HG03139 (cell line): ENCODE data around the gene CHST9.
"Not testable (repeated sequence)": the region's sequence is repeated elsewhere in the genome, so short reads cannot be mapped to it uniquely, and the experiment has no call there.

Experiments
- ATAC-seq: cut with Tn5 transposase; IDR thresholded peaks from one replicate; pipeline ENCODE4 v1.9.1; 2021; ENCODE audit not compliant: unreplicated experiment

CHST9 gene, protein sequence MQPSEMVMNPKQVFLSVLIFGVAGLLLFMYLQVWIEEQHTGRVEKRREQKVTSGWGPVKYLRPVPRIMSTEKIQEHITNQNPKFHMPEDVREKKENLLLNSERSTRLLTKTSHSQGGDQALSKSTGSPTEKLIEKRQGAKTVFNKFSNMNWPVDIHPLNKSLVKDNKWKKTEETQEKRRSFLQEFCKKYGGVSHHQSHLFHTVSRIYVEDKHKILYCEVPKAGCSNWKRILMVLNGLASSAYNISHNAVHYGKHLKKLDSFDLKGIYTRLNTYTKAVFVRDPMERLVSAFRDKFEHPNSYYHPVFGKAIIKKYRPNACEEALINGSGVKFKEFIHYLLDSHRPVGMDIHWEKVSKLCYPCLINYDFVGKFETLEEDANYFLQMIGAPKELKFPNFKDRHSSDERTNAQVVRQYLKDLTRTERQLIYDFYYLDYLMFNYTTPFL

DNA sequence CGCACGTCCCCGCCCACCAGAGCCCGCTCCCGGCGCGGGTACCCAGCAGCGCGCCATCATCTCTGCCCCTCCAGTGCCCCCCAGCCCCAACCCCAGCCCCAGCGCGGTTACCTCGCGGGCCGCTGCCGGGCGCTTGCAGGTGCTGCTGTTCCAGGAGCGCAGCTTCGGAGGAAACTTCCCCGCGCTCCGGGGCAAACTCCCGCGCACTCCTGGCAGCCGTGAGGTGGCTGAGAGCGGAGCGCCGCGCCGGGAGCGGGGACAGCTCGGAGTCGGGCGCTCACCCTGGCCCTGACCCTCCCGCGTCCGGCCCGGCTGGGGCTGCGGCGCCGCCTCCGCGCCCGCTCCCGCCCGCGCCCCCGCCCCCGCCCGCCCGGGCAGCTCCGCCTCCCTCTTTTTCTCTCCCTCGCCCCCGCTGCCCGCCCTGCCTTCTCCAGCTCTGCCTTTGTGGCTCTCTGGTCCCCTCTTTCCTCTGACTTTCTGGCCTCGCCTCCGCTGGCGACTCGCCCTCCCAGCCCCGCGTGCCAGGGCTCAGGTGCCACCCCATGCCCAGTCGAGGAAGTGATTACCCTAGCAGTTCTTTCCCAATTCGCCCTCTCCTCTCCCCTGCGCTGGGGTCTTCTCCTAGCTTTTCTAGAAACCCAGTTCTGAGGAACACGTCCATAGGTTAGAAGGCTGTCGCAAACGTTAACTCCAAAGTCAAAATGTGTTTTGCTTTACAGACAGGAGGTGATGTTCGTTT is at the start of gene CHST9:
TSS of gene CHST9 (minus strand) at position 284 of the 739 bp plus-strand sequence. CDS start 42,499 bp downstream, outside the sequence.
- no peak for ATAC-seq

DNA sequence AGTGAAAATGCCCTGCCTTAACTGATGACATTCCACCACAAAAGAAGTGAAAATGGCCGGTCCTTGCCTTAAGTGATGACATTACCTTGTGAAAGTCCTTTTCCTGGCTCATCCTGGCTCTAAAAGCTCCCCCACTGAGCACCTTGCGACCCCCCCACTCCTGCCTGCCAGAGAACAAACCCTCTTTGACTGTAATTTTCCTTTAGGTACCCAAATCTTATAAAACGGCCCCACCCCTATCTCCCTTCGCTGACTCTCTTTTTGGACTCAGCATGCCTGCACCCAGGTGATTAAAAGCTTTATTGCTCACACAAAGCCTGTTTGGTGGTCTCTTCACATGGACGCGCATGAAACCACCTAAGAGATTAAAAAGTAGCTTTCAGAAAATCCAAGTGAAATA is 47.2 kb upstream of the CHST9 start:
- ATAC-seq = not testable (repeated sequence)

DNA sequence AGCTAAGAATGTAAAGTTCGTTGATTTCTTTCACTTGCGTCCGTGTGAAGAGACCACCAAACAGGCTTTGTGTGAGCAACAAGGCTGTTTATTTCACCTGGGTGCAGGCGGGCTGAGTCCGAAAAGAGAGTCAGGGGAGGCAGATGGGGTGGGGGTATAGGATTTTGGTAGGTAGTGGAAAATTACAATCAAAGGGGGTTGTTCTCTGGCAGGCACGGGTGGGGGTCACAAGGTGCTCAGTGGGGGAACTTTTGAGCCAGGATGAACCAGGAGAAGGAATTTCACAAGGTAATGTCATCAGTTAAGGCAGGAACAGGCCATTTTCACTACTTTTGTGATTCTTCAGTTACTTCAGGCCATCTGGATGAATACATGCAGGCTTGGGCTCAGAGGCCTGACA is 46.6 kb upstream of the CHST9 start:
- not testable (repeated sequence) for ATAC-seq

DNA sequence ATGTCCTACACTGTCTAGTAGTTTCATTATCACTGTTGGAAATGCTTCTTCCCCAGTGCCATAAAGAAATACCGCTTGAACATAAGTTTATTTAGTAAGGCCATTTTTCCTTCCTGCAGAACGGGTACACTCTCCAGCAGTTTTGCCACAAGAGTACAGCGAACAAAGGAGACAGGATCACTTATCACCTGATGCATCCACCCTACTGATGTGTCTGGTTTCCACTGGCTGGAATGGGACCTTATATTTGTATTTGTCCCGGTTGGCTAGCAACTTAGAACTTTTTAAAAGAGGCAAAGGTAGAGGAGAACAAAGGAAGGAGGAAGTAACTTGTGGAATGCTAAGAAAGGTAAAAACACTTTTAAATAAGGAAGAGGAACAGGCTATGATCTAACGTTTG is 46.1 kb upstream of the CHST9 start:
- not testable (repeated sequence) for ATAC-seq

DNA sequence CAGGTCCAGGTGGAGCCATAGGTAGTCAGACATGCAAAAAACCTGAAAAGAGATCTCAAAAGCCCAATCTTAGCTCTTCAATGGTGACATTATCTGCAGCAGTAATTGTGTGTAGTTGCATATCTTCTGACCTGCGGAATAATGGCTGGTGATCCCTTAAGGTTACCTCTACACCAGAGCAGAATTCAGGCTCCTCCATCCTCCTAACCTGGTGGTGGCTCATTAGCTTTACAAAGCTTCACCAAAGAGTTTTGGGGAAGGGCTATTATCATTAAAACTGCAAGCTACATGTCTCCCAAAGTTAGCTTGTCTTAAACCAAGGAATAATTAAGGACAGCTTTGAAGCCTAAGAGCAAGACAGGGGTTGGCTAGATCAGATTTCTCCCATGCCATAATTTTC is 42.6 kb upstream of the CHST9 start:
- no peak for ATAC-seq

DNA sequence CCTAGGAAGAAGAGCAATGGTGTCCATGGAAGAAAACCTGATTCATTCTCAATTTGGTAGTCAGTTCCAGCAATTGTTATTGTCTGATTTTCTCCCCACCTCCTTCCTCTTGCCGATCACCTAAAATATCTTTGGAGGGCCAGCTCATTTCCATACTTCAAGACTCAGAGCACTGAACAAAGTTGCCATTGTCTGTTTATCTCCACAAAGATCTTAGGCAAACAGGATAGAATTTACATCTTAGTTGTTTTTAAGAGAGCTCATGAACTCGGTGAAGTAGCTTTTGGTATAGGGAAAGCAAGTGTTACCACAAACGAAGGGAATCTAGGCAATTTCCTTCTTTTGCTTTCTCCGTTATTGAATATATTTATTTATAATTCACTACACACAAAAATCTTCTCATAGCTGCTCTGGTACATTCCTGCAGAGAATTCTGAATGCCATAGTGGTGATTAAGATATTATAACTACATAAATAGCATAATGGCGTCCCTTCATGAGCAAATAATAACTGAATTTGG is 41.5 kb upstream of the CHST9 start:
- ATAC-seq = no peak

DNA sequence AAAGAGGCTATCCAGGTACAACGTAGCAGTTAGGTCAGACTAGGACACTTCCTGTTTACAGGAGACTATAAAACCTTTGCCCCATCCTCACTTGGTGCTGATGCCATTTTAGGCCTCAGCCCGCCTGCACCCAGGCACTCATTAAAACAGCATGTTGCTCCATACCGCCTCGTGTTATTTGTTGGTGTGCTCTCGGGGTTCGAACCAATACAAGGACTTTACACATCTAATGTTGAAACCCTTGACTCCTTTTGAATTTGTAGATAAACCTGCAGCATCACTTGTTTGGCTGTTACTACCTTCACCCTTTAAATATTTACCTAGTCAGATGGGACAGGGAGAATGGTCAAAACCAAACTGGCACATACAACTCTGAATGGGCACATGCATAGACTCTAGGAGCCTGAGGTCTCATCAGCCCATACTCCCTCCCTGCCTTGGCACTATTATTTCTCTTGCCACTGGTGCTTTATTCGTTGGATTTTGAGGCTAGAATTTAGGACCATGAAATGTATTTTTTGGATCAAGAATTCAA is 40.9 kb upstream of the CHST9 start:
- ATAC-seq = no peak

DNA sequence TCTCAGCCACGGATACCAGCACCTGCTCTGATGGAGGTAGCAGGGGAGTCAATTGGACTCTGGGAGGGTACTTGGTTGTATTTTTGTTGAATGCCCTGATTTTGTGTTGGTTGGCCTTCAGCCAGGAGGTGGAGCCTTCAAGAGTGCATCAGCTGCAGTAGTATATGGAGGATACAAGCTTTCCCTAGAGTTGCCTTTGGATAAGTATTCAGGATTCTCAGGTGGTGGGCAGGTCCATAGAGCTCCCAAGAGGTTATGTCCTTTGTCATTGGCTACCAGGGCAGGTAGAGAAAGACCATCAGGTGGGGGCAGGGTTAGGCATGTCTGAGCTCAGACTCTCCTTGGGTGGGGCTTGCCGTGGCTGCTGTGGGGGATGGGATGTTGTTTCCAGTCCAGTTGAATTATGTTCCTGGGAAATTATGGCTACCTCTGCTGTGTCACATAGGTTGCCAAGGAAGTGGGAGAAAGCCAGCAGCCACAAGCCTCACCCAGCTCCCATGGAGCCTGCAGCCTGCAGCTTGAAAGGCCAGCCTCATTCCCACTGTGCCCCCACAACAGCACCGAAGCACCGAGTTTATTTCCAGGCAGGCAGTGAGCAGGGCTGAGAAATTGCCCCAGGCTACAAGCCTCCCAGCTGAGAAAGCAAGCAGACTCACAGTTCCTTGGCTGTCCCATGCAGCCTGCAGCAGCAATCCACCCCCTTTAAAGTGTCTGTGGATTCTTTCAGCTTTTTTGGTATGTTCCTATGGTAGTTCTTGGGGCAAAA is 38.6 kb upstream of the CHST9 start:
- no peak for ATAC-seq

DNA sequence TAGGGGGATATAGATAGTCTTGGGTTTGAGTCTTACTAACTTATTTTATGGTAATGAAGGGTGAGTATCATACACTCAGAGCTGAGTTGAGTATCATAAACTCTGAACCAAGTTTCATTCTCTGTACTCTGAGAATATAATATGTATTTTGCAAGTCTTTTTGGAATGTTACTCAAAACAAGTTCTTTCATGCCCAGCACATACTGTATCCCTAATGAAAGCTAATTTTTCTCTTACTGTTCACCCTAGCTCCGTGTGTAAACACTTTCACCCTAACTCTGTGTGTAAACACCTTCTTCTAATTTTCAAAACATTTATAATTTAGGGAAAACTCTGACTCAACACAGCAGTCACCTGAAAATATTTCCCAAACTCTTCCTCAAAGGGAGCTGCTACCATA is 29.7 kb upstream of the CHST9 start:
- no peak for ATAC-seq

DNA sequence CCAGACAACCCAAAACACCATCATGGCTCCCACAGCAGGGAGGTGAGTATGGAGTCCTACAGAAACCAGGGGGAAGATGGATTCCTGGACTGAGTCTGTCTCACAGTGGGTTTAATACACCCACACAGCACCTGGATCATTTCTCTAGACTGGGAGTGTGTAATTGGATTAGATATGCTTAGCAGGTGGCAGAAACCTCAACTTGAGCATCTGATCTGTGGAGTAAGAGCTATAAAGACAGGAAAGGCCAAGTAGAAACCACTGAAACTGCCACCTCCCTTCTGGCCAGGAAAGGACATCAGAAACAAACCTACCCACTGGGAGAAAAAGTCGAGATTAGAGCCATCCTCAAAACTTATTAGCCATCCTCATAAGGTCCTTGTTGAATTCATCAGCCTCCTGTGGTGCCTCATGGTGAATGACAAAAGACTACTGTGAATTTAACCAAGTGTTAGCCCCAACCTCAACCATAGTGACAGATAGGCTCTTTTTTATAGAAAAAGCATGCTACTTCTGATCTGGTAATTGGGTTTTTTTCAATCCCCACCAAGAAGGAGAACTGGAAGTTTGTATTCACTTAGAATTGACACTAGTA is 28.1 kb upstream of the CHST9 start:
- ATAC-seq = no peak

DNA sequence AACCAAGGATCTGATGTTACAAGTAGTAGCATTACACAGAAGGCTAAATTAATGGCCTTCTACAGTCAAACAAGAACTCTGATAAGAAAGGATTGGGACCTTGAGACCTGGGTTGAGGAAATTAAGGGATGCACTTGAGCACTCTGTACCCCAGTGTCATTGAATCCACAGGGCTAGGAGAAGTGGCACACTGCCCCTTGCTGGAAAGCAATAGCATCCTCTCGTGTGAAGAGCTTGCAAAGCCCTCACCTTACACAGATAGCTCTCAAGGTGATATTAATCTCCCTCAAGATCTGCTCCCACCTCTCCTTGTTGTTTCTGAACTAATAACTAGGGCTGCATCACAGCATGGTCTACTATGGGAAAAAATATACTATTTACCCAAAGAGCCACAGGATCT is 26.5 kb upstream of the CHST9 start:
- no peak for ATAC-seq

DNA sequence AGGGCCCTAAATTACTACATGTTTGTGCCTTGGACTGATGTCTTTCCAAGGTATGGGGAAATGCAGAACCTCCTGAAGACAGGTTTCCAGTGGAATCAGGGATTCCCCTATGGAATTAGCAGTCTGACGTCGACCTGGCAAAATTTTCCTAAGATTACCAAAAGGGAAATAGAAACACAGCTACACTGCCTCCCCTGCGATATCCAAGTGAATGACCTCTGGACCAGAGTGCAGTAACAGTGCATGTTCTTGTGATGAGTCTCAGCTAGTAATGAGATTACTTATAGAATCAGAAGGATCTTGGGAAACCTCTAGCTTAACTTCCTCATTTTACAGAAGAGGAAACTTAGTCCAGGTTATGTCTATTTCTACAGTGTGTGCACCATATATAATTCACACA is 21.3 kb upstream of the CHST9 start:
- no peak for ATAC-seq

DNA sequence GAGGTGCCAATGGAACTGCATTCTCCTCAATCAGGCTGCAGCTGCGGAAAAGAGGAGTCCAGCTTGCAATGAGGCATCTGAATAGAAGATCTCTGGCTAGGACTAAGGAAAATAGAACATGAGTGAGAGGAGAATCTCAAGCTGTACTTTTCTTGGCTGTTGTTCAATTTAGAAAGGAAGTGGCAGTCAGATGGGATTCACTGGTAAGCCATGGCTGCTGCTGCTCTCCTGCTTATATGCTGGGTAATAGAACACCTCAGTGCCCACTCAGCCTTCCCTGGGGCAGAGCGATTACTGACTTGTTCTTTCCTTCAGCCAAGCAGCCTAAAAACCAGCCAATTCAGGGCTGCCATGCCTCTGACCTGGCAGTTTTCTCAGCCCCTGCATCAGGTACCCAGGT is 17.6 kb upstream of the CHST9 start:
- no peak for ATAC-seq

DNA sequence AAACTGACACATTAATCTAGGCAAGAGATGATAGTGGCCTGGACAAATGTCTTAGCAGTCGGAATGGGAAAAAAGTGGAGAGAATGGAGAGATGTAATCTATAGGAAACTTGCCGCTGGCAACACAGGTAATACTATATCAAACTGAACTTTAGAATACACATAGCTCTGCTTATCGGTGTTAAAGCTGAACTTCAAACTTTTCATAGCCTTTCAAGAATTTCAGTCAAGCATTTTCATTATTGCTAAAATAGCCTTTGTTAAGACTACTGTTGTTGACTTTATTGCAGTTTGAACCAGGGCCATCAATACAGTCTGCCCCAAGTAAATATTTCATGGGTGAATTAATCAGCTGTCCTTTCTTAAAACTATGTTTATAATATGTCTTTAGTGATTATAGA is 12.9 kb upstream of the CHST9 start:
- ATAC-seq = no peak

DNA sequence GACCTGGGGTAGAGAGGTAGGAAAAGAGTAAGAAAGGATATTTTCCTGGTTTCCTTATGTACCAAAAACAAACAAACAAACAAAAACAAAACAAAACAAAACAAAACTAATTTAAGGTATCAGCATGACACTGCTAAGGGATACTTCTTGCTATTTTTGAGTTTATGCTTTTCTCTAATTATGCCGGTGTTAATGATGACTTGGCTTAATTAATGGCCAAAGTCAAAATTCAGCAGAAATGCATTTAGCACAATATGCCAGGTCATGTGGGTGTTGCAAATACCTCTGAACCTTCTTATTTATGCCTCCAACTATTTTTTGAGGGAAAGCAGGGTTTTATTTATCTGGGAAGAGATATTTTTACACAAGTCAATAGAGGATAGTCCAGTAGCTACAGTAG is 3.2 kb upstream of the CHST9 start:
- ATAC-seq = no peak

DNA sequence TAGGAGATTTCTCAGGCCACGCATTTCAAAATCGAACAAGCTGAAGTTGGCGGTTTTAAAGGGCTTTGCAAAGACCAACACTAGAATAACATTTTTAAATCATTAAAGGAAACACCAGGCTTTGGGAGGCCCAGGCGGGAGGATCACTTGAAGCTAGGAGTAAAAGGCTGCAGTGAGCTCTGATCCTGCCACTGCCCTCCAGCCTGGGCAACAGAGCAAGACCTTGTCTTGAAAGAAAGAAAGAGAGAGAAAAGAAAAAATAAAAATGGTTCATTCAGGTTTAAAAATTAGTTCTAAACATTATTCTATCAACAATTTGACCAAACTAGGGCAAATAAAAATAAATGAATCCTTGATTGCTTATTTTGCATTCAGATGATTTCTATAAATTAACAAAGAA is 789 bp upstream of the CHST9 start:
- no peak for ATAC-seq

DNA sequence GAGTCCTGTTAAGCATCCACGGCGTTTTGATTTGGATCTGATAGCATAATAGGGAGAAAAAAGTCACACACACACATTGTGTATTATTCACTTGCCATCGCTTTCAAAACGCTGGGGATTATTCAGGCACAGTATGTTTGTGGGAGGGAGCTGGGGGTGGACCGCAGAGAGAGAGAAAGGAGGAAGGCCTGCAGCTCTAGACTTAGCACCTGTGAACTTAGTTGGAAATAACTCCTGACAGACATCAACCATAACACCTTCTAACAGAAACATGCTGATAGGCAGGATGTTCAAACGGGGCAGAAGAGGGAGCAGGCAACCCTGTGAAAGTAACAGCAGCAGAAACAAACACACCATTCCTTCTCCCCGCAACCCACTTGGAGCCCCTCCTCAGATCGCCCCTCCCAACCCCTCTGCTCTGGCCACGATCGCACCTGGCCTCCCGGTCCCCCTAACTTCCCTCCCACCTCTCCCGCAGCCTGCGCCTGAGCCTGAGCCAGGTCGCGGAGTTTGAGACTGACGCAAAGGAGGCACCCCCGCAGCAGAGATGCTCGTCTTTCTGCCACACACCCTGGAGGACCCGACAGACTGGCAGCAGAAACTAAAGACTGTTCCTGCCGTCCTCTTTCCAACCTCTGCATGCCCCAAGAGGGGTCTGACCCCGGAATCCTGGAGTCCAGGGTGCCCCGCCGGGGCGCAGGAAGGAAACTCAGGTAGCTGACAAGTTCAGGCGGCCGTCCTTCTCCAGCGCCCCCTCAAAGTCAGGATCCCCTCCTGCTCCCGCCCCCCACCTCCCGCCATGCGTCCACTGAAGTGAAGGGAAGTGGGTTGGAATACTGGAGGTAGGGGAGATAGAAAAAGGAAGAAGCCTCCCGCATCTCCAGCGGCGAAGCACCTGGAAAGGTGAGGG is 738 bp downstream of the CHST9 start:
- ATAC-seq = no peak

DNA sequence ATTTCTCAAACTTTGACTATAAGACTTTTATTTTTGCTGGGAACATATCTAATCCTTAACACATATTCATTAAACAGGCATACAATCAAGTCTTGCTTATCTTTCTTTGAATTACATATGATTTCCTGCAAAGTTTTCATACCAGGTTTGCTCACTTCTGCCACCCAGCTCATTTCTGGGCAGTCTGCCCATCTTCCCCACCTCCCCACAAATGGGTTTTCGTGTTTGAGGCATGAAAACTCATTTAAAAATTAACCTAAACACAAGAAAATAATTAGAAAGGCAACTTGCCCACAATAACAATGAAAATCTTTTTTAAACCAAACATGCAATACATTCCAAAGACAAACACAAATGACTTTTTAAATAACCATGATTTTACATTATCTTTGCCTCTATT is 3.4 kb downstream of the CHST9 start:
- no peak for ATAC-seq

DNA sequence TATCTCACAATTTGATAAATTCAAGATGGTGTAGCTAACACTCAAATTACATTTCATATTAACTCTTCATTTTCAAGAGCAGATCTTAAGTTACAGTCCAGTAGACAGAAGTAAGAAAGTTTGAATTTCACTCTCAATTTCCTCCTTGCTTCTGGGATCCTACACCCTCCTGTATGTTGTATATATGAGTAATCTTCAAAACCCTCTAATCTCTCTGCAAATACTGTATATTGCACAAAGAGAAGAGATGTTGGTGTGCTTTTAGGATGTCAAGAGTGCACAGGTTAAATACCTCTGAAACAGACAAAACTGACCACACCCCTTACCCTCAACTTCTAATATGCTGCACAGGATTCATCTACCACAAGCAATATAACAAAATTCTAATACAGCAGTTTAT is 6.7 kb downstream of the CHST9 start:
- ATAC-seq = no peak

DNA sequence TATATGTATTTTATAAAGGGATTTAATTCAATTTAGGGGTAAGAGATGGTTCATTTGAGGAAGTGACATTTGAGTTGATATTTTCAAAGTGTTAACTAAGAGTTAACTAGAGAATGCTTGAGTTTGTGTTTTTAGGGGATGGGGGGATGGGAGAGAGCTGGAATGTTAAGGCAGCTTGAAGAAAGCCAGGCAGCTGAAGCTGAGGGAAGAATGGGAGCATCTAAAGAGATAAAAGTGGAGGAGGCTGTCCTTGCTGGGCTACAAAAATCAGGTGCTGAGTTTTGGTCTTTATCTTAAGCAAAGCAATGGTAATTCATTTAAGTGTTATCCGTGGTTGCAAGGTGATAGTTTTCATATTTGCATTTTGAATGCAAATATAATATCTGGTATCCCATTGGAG is 9.2 kb downstream of the CHST9 start:
- no peak for ATAC-seq
